DMS53 treated with DMSO at 0.1 percent for 48 hours (cell line): Measurements from ENCODE around the gene EXOG.

ENCODE experiments used
- DNase-seq: peaks from one replicate; lab custom pipeline; 2025; ENCODE audit not compliant: unreplicated experiment; lab: John Stamatoyannopoulos, UW

EXOG gene

GRCh38 chr3:38509732-38510131 is 13.6 kb downstream of the EXOG start:
- no peak for DNase-seq

GRCh38 chr3:38510631-38511030 is 14.5 kb downstream of the EXOG start:
- DNase-seq = no peak

- no peak for DNase-seq
Observed at GRCh38 chr3:38511546-38511945, 15.4 kb downstream of the EXOG start.

GRCh38 chr3:38515367-38515766 is 19.2 kb downstream of the EXOG start:
- no peak for DNase-seq

- DNase-seq = no peak
Observed at GRCh38 chr3:38516669-38517068, 20.5 kb downstream of the EXOG start.

GRCh38 chr3:38519000-38519399 is 22.9 kb downstream of the EXOG start:
- DNase-seq = no peak

- no peak for DNase-seq
Observed at GRCh38 chr3:38519651-38520050, 23.5 kb downstream of the EXOG start.

GRCh38 chr3:38521391-38521987 is 25.3 kb downstream of the EXOG start:
- DNase-seq = peak; percentile 23

- no peak for DNase-seq
Observed at GRCh38 chr3:38522002-38522401, 25.9 kb downstream of the EXOG start.

GRCh38 chr3:38524141-38524739 is 28.1 kb downstream of the EXOG start:
- no peak for DNase-seq

- no peak for DNase-seq
Observed at GRCh38 chr3:38526792-38527191, 30.7 kb downstream of the EXOG start.

GRCh38 chr3:38528457-38528856 is 32.3 kb downstream of the EXOG start:
- DNase-seq = no peak

GRCh38 chr3:38532529-38532928 is 36.4 kb downstream of the EXOG start:
- DNase-seq = no peak

GRCh38 chr3:38533285-38533976 is 37.3 kb downstream of the EXOG start:
- DNase-seq = no peak

- no peak for DNase-seq
Observed at GRCh38 chr3:38534180-38534579, 38.0 kb downstream of the EXOG start.

- DNase-seq = no peak
Observed at GRCh38 chr3:38534604-38535003, 38.5 kb downstream of the EXOG start.

- DNase-seq = no peak
Observed at GRCh38 chr3:38536671-38537070, 40.5 kb downstream of the EXOG start.

GRCh38 chr3:38538773-38539353 is 42.7 kb downstream of the EXOG start:
- DNase-seq = no peak

- no peak for DNase-seq
Observed at GRCh38 chr3:38541806-38542205, 45.7 kb downstream of the EXOG start.

GRCh38 chr3:38542401-38543298 is 46.5 kb downstream of the EXOG start:
- no peak for DNase-seq

GRCh38 chr3:38543586-38543985 is 47.4 kb downstream of the EXOG start:
- DNase-seq = no peak
